Frontal cortex (tissue), 4 donors: ENCODE results near the gene DEFB128. TPM values are rescaled to one million over a fixed set of nuclear protein-coding genes. Genes with fewer than 3 reads are reported as not detected.
"Not testable (repeated sequence)": the region's sequence is repeated elsewhere in the genome, so short reads cannot be mapped to it uniquely, and the experiment has no call there.

Source experiments
- DNase-seq, 2 donors: peaks; one replicate each; pipeline ENCODE4 v3.0.0; 2012; ENCODE audit warnings: low spot score in 2 of 2
- FAIRE-seq: peaks from 2 replicates; lab custom pipeline; 2012; peaks lifted over from hg19 to GRCh38; lab: Jason Lieb, UNC
- total RNA-seq: library from RNA; depleted of rRNA; stranded (reverse); fragments of >200 nt; gene quantifications from one replicate; pipeline ENCODE4 v1.2.3, GENCODE V29; 2014
- donor health status: control.
- donor health status: control.
- donor health status: control.

DEFB128 gene
- not detected for total RNA-seq

- FAIRE-seq (no peak), DNase-seq (no peak)
Measured at GRCh38 chr20:189611-190010, at the start of gene DEFB128. Gene DEFB128 (minus strand): TSS chr20:189711. CDS start chr20:189623, 88 bp downstream.

- no peak for FAIRE-seq
- no peak for DNase-seq
Measured at GRCh38 chr20:237929-238328, 48.4 kb upstream of the DEFB128 start.

GRCh38 chr20:237489-237888 is 48.0 kb upstream of the DEFB128 start:
- DNase-seq (peak in 1 of 2 donors; percentile 12), FAIRE-seq (no peak)

- DNase-seq (peak in 1 of 2 donors; percentile 8), FAIRE-seq (no peak)
Measured at GRCh38 chr20:235891-236290, 46.4 kb upstream of the DEFB128 start.

- no peak for FAIRE-seq
Measured at GRCh38 chr20:227439-228105, 38.1 kb upstream of the DEFB128 start.

GRCh38 chr20:226958-227357 is 37.4 kb upstream of the DEFB128 start, which contains the start of gene DEFB129:
Gene DEFB129 (plus strand): TSS chr20:227258. CDS start chr20:227289, 31 bp downstream.
- no peak for FAIRE-seq
- DNase-seq, result no peak

More at GRCh38 chr20:227439-228105, 38.1 kb upstream of the DEFB128 start:
- no peak for DNase-seq

- FAIRE-seq, DNase-seq: not testable (repeated sequence)
Measured at GRCh38 chr20:225879-226278, 36.4 kb upstream of the DEFB128 start.

- FAIRE-seq (no peak), DNase-seq (no peak)
Measured at GRCh38 chr20:221258-221830, 31.8 kb upstream of the DEFB128 start.

GRCh38 chr20:219290-220115 is 30.0 kb upstream of the DEFB128 start:
- FAIRE-seq (no peak), DNase-seq (peak in 1 of 2 donors; percentile 6)

GRCh38 chr20:217266-217665 is 27.8 kb upstream of the DEFB128 start:
- no peak for DNase-seq

GRCh38 chr20:215796-216195 is 26.3 kb upstream of the DEFB128 start:
- no peak for DNase-seq
- no peak for FAIRE-seq

More at GRCh38 chr20:217266-217665, 27.8 kb upstream of the DEFB128 start:
- FAIRE-seq, result no peak

GRCh38 chr20:214383-214782 is 24.9 kb upstream of the DEFB128 start:
- no peak for DNase-seq
- no peak for FAIRE-seq

GRCh38 chr20:210809-211502 is 21.4 kb upstream of the DEFB128 start:
- DNase-seq (no peak), FAIRE-seq (no peak)

GRCh38 chr20:208942-209566 is 19.5 kb upstream of the DEFB128 start:
- peak in 1 of 2 donors; percentile 9 for DNase-seq
- peak; percentile 54 for FAIRE-seq

- not testable (repeated sequence) for DNase-seq, FAIRE-seq
Measured at GRCh38 chr20:203630-204029, 14.1 kb upstream of the DEFB128 start.

- no peak for DNase-seq
- no peak for FAIRE-seq
Measured at GRCh38 chr20:199996-200395, 10.5 kb upstream of the DEFB128 start.

- no peak for FAIRE-seq
Measured at GRCh38 chr20:198225-198624, 8.7 kb upstream of the DEFB128 start.

GRCh38 chr20:187733-188132 is 1.8 kb downstream of the DEFB128 start:
- no peak for DNase-seq
- no peak for FAIRE-seq

More at GRCh38 chr20:198225-198624, 8.7 kb upstream of the DEFB128 start:
- no peak for DNase-seq

- FAIRE-seq (no peak), DNase-seq (no peak)
Measured at GRCh38 chr20:184288-184687, 5.2 kb downstream of the DEFB128 start.

- FAIRE-seq, result no peak
- DNase-seq, result no peak
Measured at GRCh38 chr20:168876-169275, 20.6 kb downstream of the DEFB128 start.
